Activated CD4-positive, alpha-beta T cell treated with anti-CD3 and anti-CD28 coated beads for 4 hours (primary cell): ENCODE results near the gene ELOVL4.

Experiments
- DNase-seq, 2 donors: peaks; one replicate each; pipeline ENCODE4 v3.0.0-alpha.2; 2020

Gene ELOVL4

DNA sequence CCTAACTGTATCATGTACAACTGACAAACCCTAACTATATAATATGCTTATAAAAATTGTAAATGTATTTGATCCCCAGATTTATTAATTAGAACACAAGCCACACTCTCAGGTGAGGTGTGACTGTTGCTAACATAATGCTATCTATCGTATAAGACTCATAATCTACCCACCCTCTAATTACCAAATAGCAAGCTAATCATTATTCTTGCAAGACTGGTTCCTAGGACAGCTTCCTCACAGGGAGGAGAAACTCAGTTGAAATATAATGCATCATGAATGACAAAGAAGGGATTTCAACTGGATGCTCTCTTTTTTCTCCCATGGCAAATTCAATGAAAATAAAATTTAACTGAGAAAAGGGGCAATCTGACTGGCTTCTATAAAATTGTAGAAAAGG is 35.4 kb downstream of the ELOVL4 start:
- DNase-seq: no peak

GRCh38 chr6:79909517-79909916 is 37.8 kb downstream of the ELOVL4 start:
- no peak for DNase-seq

DNA sequence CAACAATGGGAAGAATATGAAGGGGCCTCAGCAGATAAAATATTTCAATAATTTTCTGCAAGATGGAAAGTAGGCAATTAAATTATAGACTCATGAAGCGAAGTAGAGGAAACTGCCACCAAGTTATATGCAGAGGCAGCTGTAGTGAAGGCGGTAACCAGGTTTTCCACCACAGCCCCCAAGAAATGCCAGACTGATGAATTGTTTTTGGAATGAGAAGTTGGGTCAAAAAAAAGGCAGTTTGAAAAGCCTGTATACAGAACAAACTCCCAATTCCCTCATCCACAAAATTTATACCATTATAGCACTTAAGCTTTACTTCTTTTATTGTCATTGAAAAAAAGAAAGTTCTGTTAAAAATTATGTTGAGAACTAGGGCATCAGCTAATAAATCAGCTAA is 45.3 kb downstream of the ELOVL4 start:
- no peak for DNase-seq

DNA sequence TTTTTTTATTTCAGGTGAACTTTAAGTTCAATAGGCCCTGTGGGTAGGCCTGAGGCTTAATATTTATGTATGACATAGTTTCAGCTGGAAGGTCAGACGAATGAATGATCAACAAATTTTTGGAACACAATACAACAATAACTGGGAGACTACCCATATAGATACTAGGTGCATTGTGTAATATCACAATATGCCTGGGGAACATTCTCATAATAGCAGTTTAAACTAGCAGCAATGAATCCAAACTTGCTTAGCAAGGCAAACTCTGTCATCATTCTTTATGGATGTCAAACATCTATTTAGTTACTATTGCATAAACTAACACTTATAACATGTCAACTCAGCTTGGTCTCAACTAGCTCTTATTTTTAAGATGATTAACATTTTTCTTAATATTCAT is 49.3 kb downstream of the ELOVL4 start:
- no peak for DNase-seq

GRCh38 chr6:79896075-79896449 is 51.3 kb downstream of the ELOVL4 start:
- DNase-seq: no peak

GRCh38 chr6:79895382-79896074 is 51.8 kb downstream of the ELOVL4 start:
- DNase-seq: no peak

DNA sequence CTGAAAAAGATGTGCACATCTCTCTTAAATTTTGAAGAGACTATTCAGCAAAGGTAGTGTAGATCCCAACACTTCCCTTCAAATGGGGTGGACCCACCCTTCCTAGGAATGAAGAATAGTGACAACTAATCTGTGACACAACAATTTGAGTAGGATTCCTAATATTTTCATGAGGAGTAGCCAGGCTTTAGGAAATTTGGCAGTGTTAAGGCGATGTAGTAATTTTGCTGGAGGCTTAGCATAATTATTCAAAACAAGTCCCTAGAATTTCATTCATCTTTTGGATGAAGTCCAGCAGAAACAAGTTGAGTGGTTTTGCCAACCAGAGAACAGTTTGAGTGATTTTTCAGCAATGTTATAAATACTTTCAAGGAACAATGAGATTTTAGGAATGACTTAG is 52.4 kb downstream of the ELOVL4 start:
- no peak for DNase-seq

DNA sequence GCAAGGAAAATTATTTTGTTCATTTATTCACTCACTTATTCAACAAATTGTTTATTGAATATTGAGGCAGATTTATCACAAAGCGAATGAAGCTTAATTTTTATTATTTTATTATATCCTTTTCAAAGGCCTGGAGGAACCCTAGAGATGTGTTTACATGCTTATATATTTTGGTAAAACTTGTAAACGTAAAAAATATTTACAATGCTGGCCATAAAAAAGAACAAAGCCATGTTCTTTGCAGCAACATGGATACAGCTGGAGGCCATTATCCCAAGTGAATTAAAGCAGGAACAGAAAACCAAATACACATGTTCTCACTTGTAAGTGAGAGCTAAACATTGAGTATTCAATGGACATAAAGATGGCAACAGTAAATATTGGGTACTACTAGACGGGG is 58.8 kb downstream of the ELOVL4 start:
- DNase-seq: no peak

- no peak for DNase-seq
Measured at GRCh38 chr6:79878142-79878748, 69.1 kb downstream of the ELOVL4 start.

GRCh38 chr6:79874531-79875134 is 72.7 kb downstream of the ELOVL4 start:
- no peak for DNase-seq

DNA sequence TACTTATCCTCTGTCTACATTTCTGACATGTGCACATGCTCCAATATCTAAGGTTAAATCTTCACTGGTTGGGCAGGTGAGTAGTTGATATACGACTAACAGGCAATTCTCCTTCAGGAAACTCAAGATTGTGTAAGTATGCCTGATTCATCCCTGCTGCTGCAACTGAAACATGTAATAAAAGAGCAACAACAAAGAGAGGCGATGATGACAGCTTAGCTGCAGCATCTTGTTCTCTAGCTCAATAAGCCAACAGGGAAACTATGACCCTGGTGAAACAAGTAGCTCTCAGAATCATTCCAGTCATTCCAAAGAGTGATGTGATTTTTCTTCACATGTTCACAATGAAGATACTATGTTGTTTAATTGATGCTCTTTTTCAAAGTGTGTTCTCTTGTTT is 74.4 kb downstream of the ELOVL4 start:
- no peak for DNase-seq

GRCh38 chr6:79872303-79872702 is 75.0 kb downstream of the ELOVL4 start:
- DNase-seq: no peak

- DNase-seq: peak; percentile 69 to 71
Measured at GRCh38 chr6:79869600-79870084, 77.7 kb downstream of the ELOVL4 start.

GRCh38 chr6:79869184-79869583 is 78.2 kb downstream of the ELOVL4 start:
- DNase-seq: no peak

DNA sequence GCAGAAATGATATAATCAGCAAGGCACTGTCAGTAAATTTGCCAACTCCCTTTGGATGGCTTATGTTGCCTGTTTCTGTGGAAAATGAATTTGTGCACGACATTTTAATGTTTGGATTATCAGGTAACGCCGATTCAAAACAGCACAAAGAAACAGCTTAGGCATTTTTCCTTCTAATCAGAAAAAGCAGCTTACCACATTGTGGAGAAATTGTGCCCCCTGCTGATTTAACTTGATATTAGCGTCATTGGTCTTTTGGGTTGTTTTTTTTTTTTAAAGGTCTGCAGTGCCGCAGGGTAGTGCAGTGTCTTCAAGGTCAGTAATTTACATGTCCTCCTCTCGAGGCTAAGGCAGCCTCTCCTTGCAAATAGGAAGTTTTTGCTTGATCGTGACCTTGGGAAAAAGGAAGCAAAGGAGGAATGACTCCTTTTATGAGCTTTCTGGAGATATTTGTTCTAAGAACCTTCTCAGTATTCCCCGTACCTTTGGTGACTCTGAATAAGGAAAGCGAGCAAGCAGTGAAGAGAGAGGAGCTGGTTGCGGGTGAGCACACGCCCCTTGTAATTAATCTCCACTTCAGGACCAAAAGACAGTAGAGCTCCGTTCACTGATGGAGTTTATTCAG is 79.1 kb downstream of the ELOVL4 start:
- DNase-seq: peak; percentile 4 to 38
